Measurements from ENCODE around the gene RIMS4.

The RIMS4 gene

DNA sequence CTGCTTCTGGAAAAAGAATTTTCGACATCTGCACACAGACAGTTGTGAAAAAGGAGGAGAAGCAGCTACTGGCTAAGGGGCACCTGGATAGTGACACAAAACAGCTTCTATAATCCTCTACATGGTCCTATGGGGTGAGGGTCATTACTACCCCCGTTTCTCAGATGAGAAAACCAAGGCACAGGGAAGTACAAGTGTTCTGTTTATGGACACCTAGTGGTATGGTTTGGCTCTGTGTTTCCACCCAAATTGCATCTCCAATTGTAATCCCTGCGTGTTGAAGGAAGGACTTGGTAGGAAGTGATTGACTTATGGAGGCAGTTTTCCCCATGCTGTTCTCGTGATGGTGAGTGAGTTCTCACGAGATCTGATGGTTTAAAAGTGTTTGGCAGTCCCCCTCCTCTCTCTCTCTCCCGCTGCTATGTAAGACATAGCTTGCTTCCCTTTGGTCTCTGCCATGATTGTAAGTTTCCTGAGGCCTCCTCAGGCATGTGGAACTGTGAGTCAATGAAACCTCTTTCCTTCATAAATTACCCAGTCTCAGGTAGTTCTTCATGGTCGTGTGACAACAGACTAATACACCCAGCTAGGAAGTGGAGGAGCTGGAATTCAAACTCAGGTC lies 67.2 kb downstream of the RIMS4 start:
- no peak for DNase-seq (ENCODE audit: low read depth in 2 of 2)

DNA sequence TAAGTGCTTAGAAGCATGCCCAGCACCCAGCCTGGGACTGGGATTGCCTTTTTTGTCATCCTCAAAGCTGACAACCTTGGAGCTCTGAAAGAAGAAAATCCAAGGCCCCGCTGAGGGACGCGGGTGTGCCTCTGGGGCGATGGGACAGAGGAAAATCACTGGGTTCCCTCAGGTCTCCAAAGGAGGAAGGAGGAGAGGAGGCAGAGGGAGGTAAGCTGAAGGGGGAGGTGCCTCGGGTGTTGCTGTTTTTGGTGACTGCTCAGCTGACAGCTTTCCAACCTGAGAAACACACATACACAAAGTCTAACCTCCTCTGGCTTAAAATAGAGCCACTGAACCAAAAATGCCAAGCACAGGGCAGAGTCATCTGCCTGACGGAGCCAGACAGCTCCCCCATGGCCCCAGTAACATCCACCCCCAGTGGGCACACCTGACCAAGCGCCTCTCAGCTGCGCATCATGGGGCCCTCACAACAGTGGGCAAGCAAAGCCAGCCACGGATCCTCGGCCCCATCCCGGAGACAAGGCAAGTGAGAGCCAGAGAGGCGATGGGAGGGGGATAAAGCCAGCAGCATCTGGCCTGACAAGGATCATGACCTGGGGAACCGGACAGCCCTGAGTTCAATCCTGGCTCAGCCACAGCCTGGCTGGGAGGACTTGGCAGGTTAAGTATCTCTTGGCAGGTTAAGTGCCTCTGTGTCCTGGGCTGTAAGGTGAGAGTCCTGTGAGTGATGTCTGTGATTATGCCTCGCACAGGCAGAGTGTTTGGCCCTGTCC lies 67.9 kb downstream of the RIMS4 start:
- no peak for DNase-seq (ENCODE audit: low read depth in 2 of 2)

DNA sequence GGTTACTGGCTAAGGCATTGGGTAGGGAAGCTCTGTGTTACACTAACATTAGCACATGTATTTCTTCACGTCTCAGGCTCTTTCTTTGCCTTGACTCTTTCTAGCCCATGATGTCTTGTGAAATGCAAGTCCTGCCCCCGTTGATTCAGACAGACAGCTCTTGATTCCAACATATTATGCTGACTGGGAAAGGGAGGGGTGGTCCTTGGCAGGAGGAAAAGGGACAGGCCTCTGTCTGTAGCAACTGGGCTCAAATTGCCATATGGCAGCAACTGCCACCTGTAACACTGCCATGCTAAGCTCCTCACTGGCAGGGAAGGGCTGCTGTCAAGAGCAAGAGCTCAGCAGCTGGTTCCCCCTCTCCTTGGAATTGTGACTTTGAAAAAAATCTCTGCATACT lies 70.4 kb downstream of the RIMS4 start:
- no peak for DNase-seq (ENCODE audit: low read depth in 2 of 2)

DNA sequence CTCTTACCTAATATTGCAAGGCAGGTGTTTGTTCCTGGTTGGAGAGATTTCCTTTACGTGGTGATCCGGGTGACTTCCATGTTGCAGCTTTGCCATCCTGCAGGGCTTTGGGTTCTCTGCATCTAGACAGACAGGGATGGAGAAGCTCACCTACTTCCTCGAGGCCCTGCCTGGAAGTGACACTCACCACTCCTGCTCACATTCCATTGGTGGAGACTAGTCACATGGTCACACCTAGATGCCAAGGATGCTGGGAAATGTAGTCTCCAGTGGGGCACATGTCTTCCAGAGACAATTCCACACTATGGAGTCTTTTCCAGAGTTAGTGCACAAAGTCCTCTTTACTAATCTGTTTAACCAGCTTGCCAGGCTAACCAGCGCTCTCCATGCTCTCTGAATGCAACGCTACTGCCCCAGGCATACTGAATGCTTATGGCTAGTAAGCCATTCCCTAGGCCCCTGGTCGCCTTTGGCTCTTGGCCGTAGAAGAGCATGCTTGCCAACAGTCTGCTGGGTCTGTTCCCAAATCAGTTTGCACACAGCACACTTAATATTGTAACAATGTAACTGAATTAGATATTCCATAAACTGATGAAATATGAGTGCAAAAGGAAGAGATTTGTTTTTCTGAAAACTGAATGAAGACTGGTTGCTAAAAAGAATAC lies 71.4 kb downstream of the RIMS4 start:
- no peak for DNase-seq (ENCODE audit: low read depth in 2 of 2)

DNA sequence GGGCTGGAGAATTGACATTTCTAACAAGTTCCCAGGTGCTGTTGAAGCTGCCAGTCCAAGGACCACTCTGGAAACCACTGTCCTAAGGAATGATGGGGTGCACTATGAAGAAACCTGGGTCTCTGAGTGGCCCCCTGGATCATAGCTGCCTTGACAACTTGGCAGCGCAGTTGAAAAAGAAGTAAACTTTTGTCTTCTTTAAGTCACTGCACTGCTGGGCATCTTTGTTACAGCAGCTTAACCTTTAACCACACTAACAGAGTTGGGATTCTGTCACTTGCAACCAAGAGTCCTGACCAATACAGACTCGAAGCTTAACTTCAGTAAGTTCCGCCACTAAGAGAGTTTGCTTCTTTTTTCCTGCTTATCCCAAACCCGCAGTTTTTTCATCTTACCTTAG lies 73.2 kb downstream of the RIMS4 start:
- no peak for DNase-seq (ENCODE audit: low read depth in 2 of 2)

DNA sequence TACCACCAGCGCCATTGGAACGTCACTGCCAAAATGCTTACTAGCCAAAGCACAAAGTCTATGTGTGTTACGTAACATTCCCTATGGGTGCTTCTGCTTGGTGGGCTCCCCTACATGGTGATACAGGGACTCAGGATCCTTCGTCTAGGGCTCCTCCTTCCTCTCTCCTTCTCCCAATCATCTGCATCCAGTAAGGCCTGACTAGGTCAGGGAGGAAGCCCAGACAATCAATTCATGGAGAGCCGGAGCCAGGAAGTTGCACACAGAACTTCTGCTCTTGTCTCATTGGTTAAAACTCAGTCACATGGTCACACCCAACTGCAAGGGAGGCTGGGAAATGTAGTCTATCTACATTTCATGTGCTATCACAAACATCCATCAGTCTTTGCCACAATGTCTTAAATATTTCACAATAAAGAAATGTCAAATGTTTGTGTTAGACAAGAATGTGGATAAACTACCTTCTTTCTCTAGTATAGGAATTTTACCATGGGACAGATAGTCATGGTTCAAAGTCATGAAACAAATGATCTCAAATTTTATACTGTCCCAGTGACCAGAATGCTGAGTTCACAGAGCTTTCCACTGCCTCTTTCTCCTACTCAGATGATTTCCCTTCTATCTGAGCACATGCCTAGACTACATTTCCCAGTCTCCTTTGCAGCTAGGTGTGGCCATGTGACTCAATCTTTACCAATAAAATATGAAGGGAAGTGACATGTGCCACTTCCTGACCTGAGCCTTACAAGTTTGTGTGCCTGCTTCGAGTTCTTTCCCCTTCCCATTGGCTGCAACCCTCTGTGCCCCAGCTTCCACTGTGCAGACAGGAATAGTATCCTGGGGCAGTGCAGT lies 74.0 kb downstream of the RIMS4 start:
- DNase-seq (ENCODE audit: low read depth in 2 of 2): no peak

DNA sequence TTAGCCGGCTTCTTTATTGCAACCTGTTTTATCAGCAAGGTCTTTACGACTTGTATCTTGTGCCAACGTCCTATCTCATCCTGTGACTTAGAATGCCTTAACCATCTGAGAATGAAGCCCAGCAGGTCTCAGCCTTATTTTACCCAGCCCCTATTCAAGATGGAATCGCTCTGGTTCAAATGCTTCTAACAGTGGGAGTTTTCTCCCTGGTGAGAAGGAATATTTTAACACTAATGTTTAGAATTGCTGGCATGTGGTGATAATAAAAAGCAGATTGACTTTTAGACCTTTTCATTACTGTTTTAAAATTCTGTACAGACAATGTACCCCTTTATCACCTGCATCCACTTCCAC lies 74.6 kb downstream of the RIMS4 start:
- DNase-seq (ENCODE audit: low read depth in 2 of 2): no peak

DNA sequence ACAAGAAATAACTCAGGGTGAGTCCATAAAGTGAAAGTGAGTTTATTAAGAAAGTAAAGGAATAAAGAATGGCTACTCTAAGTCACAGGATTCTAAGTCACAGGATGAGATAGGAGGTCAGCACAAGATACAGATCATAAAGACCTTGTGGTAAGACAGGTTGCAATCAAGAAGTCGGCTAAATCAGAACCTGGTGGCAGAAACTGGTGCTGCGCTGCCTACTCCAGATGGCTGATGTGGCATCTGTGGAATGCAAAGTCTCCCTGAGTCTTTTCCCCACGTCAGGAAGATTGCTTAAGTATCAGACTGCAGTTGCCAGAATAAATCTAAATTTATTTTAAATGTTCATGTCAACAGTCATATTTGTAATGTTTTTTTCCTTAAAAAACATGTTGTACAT lies 75.4 kb downstream of the RIMS4 start:
- DNase-seq (ENCODE audit: low read depth in 2 of 2): no peak

DNA sequence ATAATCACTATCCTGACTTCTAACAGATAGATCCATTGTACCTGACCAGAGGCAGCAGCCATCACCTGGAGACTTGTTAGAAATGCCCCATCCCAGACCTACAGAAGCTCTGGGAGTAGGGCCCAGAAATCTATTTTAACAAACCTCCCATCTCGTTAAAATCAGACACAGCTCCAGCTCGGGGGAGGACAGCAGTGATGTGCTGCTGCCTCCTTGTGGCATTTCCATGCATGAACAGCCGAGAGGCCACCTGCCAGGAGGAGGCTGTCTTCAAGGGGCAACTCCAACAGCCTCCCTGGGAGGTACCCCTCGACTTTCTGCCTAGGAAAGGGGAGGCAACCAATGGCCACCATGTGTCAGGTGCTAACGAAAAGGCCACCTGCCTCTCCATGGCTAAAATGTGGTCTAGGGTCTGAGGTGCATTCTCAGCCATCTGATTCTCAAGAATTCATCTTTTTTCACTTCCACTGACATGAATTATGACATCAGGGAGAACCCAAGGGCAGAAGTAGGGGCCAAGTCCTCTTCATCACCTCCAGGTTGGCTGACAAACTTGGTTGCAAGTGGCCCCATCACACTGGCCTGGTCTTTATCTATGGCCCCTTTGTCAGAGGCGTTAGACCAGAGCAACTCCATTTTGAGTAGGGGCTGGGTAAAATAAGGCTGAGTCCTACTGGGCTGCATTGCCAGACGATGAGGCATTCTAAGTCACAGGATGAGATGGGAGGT lies 76.8 kb downstream of the RIMS4 start:
- peak in 1 of 2 donors; percentile 5 for DNase-seq (ENCODE audit: low read depth in 2 of 2)

DNA sequence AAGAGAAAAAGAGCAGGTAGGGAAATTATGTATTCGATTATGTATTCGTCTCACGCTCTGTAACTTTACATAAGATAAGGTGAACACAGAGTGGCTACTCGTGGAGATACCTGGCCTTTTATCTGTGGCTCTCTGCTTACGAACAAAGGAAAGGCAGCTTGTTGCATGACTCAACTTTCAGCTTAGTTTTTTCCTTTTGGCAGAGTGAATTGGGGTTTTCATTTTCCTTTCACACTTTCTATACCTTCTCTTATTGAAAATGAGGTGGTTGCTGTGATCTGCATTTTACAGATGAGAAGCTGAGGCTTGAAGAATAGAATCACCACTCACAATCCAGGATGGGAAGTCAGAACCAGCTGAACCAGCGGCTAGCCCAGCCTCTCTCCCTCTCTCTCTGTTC lies 78.0 kb downstream of the RIMS4 start:
- DNase-seq (ENCODE audit: low read depth in 2 of 2): no peak

DNA sequence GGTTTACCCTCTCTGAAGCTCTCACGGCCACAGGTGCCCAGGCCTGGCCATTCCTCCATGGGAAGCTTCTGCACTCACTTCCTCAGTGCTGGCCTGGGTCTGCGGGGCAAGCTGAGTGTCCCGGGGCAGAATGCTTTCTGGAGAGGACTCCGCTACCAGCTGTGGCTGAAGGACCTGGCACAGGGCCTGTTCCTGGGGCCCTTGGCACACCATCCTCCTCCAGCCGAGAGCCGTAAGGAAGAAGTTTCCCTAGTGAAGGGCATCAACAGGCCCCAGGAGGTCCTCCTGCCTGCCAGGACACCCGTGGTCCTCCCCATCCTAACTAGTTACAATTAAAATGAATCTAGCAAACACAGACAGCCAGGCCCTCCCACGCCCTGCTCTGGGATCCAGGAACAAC lies 78.7 kb downstream of the RIMS4 start:
- no peak for DNase-seq (ENCODE audit: low read depth in 2 of 2)

DNA sequence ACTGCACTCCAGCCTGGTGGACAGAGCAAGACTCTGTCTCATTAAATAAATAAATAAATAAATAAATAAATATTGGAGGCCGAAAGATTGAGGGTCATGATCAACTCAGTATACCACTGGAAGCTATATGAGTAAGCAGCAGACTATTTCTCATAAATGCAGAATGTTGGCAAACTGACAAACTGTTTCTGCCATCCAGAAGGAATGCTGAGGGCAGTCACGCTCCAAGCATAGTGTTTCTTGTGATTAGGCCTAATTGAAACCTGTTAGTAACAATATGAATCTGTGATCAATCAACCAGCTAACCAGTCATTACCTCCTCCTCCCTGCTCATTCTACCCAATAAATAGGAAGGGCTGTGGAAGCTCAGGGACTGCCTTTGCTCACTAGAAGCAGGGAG lies 79.9 kb downstream of the RIMS4 start:
- DNase-seq (ENCODE audit: low read depth in 2 of 2): no peak

DNA sequence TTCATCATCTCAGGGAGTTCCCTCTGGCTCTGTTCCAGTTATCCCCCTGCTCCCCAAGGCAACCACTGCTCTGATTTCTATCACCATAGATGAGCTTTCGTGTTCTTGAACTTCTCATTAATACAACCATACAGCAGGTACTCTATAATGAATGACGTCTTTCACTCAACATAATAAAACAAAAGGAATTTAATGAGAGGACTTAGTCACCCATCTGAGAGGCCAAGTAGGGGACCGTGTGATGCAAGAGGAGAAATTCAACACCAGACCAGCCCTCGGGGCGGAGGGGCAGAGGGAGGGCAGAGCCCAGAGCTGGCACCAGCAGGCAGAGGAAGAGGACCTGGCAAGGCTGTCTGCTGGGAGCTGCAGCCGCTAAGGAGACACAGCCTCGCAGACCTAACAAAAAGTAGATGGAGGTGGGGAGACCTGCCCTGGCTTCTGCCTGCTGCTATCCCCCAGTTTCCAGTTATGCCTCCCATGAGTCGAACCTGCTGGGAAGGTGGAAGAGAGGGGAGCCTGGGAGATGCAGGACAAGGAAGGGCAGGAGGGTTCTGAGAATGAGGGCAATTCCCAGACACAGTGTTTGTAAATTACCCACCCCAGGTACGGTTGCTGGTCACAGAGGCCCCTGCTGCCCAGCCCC lies 81.4 kb downstream of the RIMS4 start:
- no peak for DNase-seq (ENCODE audit: low read depth in 2 of 2)

DNA sequence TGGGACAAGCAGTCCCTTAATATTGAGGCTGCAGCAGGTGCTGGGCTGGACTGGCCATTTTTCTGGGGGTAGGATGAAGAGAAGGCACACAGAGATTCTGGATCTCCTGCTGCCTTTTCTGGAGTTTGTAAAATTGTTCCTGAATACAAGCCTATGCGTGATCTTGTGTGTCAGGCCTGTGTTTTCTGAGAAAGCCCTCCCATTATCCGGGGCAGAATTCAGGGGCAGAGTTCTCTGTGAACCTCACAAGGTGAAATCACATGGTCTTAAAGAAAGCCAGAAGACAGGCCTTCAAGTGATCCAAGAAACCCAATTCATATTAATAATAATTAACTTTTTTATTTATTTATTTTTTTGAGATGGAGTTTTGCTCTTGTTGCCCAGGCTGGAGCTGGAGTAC lies 82.7 kb downstream of the RIMS4 start:
- no peak for DNase-seq (ENCODE audit: low read depth in 2 of 2)

DNA sequence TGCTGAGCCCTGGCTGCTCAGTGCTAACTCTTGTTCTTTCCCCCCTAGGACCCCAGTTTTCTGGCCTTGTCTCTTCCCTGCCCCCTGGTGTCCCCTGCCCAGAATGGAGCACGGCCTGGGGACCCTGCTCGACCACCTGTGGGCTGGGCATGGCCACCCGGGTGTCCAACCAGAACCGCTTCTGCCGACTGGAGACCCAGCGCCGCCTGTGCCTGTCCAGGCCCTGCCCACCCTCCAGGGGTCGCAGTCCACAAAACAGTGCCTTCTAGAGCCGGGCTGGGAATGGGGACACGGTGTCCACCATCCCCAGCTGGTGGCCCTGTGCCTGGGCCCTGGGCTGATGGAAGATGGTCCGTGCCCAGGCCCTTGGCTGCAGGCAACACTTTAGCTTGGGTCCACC lies 83.3 kb downstream of the RIMS4 start:
- DNase-seq (ENCODE audit: low read depth in 2 of 2): no peak

DNA sequence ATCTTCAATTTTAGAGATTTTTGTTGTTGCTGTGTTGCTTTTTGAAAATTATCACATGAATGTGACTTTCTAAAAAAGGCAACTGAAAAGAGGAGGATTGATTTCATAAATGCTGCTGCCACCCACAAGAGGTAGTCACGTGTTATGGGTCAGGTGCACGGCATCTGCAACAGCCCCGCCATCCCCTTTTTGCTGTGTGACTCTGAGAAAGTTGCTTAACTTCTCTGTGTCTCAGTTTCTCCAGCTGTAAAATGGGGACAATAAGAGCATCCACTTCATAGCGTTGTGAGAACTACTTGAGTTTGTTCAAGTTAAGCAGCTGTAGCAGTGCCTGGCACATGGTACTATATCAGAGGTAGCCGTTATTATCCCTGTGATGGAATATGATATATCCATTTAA lies 84.5 kb downstream of the RIMS4 start:
- no peak for DNase-seq (ENCODE audit: low read depth in 2 of 2)

DNA sequence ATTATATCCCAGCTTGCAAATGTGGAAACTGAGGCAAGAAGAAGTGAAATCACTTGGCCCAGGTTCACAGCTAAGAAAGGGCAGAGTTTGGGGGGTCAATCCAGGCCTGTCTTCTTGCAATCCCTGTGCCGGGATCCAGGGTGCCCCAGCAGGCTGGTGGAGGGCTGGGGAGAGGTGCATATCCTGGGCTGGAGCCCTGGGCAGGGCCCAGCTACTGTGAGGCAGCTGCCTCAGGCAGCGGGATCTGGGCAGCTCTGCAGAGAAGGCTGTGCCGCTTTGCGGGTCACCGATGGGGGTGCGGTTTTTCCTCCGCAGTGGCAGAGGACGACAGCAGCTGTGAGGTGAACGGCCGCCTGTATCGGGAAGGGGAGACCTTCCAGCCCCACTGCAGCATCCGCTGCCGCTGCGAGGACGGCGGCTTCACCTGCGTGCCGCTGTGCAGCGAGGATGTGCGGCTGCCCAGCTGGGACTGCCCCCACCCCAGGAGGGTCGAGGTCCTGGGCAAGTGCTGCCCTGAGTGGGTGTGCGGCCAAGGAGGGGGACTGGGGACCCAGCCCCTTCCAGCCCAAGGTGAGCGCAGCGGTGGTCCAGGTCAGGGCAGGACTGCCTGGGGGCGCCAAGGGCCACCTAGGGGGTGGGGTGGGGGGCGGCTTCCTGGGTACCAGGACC lies 85.8 kb downstream of the RIMS4 start:
- no peak for DNase-seq (ENCODE audit: low read depth in 2 of 2)

DNA sequence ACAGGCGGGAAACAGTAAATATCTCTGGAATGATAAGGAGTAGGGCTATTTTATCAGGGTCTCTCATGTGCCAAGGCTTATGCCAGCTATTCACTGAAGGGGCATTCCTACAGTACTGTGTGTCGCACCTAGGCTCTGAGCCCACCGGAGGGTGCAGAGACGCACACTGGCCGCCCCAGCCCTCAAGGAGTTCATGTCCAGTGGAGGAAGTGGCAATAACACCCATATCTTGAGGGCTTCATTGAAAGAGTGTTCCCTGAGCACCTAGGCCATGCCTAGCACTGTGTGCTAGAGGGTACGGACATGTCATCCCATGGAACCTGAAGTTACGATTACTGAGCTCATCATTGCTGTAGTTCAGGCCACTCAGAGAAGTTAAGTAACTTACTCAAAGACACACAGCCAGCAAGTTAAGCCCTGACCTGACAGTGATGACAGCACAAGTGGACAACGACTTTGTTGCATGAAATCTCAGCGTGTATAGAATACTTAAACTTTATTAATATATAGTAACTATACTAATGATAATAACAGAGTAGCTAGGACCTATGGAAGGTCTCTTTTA lies 86.5 kb downstream of the RIMS4 start:
- DNase-seq (ENCODE audit: low read depth in 2 of 2): no peak

DNA sequence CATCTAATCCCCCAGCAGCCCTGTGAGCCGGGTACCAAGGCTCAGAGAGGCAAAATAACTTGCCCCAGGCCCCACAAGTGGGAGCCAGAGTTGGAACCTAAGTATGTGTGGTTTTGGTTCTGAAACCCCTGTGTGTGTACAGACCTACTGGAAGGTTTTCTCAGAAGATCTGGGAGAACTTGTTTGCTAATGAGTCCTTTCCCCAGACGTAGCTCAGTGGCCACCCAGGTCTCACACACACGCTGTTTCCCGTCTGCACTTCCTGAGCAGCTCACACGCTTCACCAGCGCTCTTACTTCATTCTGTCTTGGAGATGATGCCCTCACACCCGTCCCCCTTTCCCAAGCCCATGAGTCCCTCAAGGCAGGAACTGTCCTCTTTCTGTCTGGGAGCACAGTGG lies 87.0 kb downstream of the RIMS4 start:
- no peak for DNase-seq (ENCODE audit: low read depth in 2 of 2)

DNA sequence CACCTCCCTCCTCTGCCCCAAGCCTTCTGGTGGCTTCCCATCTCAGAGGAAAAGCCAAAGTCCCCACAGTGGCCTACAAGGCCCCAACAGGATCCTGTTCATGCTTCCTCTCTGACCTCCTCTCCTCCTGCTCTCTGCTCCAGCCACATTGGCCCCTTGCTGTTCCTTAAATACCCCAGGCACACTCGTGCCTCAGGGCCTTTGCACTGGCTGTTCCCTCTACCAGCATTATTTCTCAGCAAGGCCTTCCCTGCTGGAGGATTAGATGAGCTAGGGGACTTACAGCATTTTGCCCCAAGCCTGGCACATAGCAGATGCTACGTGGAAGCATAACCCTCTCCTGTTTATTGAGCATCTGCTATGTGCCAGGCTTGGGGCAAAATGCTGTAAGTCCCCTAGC lies 87.4 kb downstream of the RIMS4 start:
- no peak for DNase-seq (ENCODE audit: low read depth in 2 of 2)

DNA sequence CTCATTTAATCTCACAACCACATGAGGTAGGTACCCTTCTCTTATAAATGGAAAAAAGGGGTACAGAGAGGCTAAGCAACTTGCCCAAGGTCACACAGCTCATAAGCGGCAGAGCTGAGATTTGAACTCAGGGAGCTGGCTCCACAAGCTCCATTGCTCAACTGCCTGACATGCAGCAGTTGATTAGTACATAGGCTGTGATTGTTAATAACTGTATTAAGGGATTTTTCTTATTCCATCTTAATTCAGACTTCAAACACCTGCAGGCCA lies 88.6 kb downstream of the RIMS4 start:
- DNase-seq (ENCODE audit: low read depth in 2 of 2): no peak

All from stimulated activated CD8-positive, alpha-beta memory T cell treated with anti-CD3 and anti-CD28 coated beads, Interleukin-15, amount 100 ng/mL, for 4 hours (primary cell).